Panc1 (cell line): ENCODE data around the gene KIAA1614. TPM values are rescaled to one million over a fixed set of nuclear protein-coding genes. Genes with fewer than 3 reads are reported as not detected.

ENCODE experiments used
- ATAC-seq: fragments of 200-7000 bp; cut with Tn5 transposase; 2 replicates; pipeline ENCODE4 v1.9.1; 2020; ENCODE audit warnings: mild to moderate bottlenecking, moderate library complexity
- BruUV-seq: library from RNA; stranded (reverse); fragments of 400-500 nt; replicated peaks from 2 replicates; lab custom pipeline; 2021; lab: Mats Ljungman, UMichigan
- CTCF ChIA-PET: fragments of 300-600 bp; sonication (Branson Sonifier 250); formaldehyde crosslinking; loops from one replicate; lab custom pipeline; 2022; ENCODE audit warnings: antibody characterized with exemption; lab: Charles Lee
- POLR2A ChIA-PET: fragments of 300-600 bp; sonication (Branson Sonifier 250); formaldehyde crosslinking; loops from one replicate; lab custom pipeline; 2022; ENCODE audit warnings: antibody characterized with exemption; lab: Charles Lee
- DNase-seq: peaks from one replicate; pipeline ENCODE4 v3.0.0-alpha.2; 2010; ENCODE audit warnings: low read depth, low spot score
- H3K27ac ChIP-seq: 2 replicates; pipeline ENCODE4 v1.5.1; 2011; ENCODE audit warnings: mild to moderate bottlenecking, low read length, inconsistent platforms
- H3K27me3 ChIP-seq: fragments of 200-500 bp; sonication (Bioruptor generic); 2 replicates; pipeline ENCODE4 v1.6.0; 2014; ENCODE audit warnings: low read length, inconsistent platforms; ENCODE audit not compliant: control insufficient read depth, insufficient read depth
- H3K36me3 ChIP-seq: fragments of 200-500 bp; sonication (Bioruptor generic); 2 replicates; pipeline ENCODE4 v1.5.1; 2014; ENCODE audit warnings: inconsistent platforms, mild to moderate bottlenecking, low read length, moderate library complexity; ENCODE audit not compliant: control insufficient read depth, insufficient read depth
- H3K4me1 ChIP-seq: 2 replicates; pipeline ENCODE4 v1.5.1; 2011; ENCODE audit warnings: inconsistent platforms, mild to moderate bottlenecking, low read length, moderate library complexity; ENCODE audit not compliant: control insufficient read depth, insufficient read depth
- H3K4me3 ChIP-seq, 2 experiments: 2 replicates each; pipeline ENCODE4 v1.5.1; 2011 to 2012; ENCODE audit warnings: low read depth in 2 of 2, low read length in 2 of 2, mild to moderate bottlenecking in 2 of 2, inconsistent platforms in 1 of 2, moderate library complexity in 1 of 2
- H3K9me3 ChIP-seq: fragments of 200-500 bp; sonication (Bioruptor generic); 2 replicates; pipeline ENCODE4 v1.5.1; 2014; ENCODE audit warnings: low read depth, mild to moderate bottlenecking, inconsistent platforms, low read length, moderate library complexity; ENCODE audit not compliant: control insufficient read depth, insufficient read depth
- CTCF ChIP-seq: fragments of 450-650 bp; IDR thresholded peaks from 2 replicates; pipeline ENCODE4 v1.5.1; 2017; ENCODE audit warnings: mild to moderate bottlenecking
- POLR2AphosphoS5 ChIP-seq: IDR thresholded peaks from 2 replicates; pipeline ENCODE4 v1.6.1; 2012; ENCODE audit warnings: mild to moderate bottlenecking, low read depth, low read length, moderate library complexity
- REST ChIP-seq, 2 experiments: IDR thresholded peaks; 2 replicates each; pipeline ENCODE4 v1.6.1; 2011 to 2012; ENCODE audit warnings: low read depth in 2 of 2, control low read depth in 1 of 2, low read length in 1 of 2, mild to moderate bottlenecking in 1 of 2, moderate library complexity in 1 of 2; ENCODE audit not compliant: insufficient read depth in 1 of 2
- SIN3A ChIP-seq: IDR thresholded peaks from 2 replicates; pipeline ENCODE4 v1.6.1; 2012; ENCODE audit warnings: low read depth, mild to moderate bottlenecking, low read length, moderate library complexity, borderline replicate concordance; ENCODE audit not compliant: insufficient read depth
- TCF7L2 ChIP-seq: IDR thresholded peaks from 2 replicates; pipeline ENCODE4 v1.6.1; 2011; ENCODE audit warnings: mild to moderate bottlenecking, low read depth, low read length, inconsistent platforms
- in situ Hi-C: cut with HindIII; loops from 2 replicates; pipeline ENCODE4 v1.10.0; 2016; ENCODE audit warnings: low sequenced_read_pairs, low pct_unique_long_range_greater_than_20kb
- intact Hi-C: fragments of 100-400 bp; cut with micrococcal nuclease; formaldehyde crosslinking; loops from one replicate; pipeline ENCODE4 v1.10.0; 2022; ENCODE audit not compliant: unreplicated experiment
- total RNA-seq: library from RNA; stranded (reverse); gene quantifications from one replicate; pipeline ENCODE4 v1.2.1, GENCODE V29; 2021; ENCODE audit not compliant: unreplicated experiment

Gene KIAA1614
- total RNA-seq, 1 experiment from 2014 or later, result 0.80 TPM

GRCh38 chr1:180949616-180950000, 36.9 kb downstream of the KIAA1614 start:
- Histone ChIP-seq H3K4me3 (no peak overlapping the region), H3K4me1 (peaks cover 2% of the 10 kb centered on the region; the same call in 1 of the 2 replicates), H3K36me3 (no peaks in the 10 kb centered on the region), H3K9me3 (no peaks in the 10 kb centered on the region), H3K27me3 (no peaks in the 10 kb centered on the region), H3K27ac (no peak overlapping the region)
- TF ChIP-seq REST (IDR thresholded peaks at IDR 0.05; ENCODE audit: insufficient read depth in 1 of 2, low read depth in 2 of 2, low read length in 1 of 2) (no peak), CTCF (no peak), POLR2AphosphoS5 (no peak), TCF7L2 (no peak), SIN3A (no peak)
- ChIA-PET POLR2A (no interaction called here), CTCF (interaction anchor here (0.5 to 0.6 kb wide), 2 partner anchors 77 to 94 kb away, joined by 3 to 7 read pairs; no protein-coding TSS in a partner anchor)
- no peak for ATAC-seq
- in situ Hi-C loops (no loop called here), intact Hi-C loops (no loop called here)
- DNase-seq, result no peak
- BruUV-seq, result no TSS peak

- no peaks in the 10 kb centered on the region for H3K9me3 ChIP-seq
- no peak for ATAC-seq
- POLR2A ChIA-PET, result no interaction called here
- H3K4me3 ChIP-seq, result no peak overlapping the region
- H3K27ac ChIP-seq, result no peak overlapping the region
- BruUV-seq, result no TSS peak
- in situ Hi-C loops, result no loop called here
- intact Hi-C loops, result loop anchor here (10.0 kb wide), 1 partner anchor 214 kb away; no protein-coding TSS in a partner anchor
- CTCF ChIA-PET, result no interaction called here
- no peaks in the 10 kb centered on the region for H3K27me3 ChIP-seq
- H3K4me1 ChIP-seq, result peaks cover 5% of the 10 kb centered on the region; the same call in 1 of the 2 replicates
- TF ChIP-seq REST (IDR thresholded peaks at IDR 0.05; ENCODE audit: insufficient read depth in 1 of 2, low read depth in 2 of 2, low read length in 1 of 2) (no peak), POLR2AphosphoS5 (no peak), SIN3A (no peak), CTCF (no peak)
- no peak for DNase-seq
- no peaks in the 10 kb centered on the region for H3K36me3 ChIP-seq
Measured at GRCh38 chr1:180950321-180950720, 37.6 kb downstream of the KIAA1614 start.
